GM19043 (cell line): ENCODE data around the gene SNRPA.
"Not testable (repeated sequence)": the region's sequence is repeated elsewhere in the genome, so short reads cannot be mapped to it uniquely, and the experiment has no call there.

Experiments
- ATAC-seq: cut with Tn5 transposase; IDR thresholded peaks from one replicate; pipeline ENCODE4 v1.9.1; 2021; ENCODE audit warnings: low read depth; ENCODE audit not compliant: unreplicated experiment

SNRPA gene

GRCh38 chr19:40810160-40810559 lies 59.2 kb downstream of the SNRPA start:
- no peak for ATAC-seq

GRCh38 chr19:40810649-40811408 lies 59.8 kb downstream of the SNRPA start:
- ATAC-seq = peak; percentile 68

- ATAC-seq = no peak
Measured at GRCh38 chr19:40811478-40812341, 60.7 kb downstream of the SNRPA start.

- not testable (repeated sequence) for ATAC-seq
Measured at GRCh38 chr19:40812571-40812970, 61.6 kb downstream of the SNRPA start.

- ATAC-seq = no peak
Measured at GRCh38 chr19:40813182-40813581, 62.2 kb downstream of the SNRPA start.
